ENCODE results near the gene TMEM108.

Gene TMEM108

DNA sequence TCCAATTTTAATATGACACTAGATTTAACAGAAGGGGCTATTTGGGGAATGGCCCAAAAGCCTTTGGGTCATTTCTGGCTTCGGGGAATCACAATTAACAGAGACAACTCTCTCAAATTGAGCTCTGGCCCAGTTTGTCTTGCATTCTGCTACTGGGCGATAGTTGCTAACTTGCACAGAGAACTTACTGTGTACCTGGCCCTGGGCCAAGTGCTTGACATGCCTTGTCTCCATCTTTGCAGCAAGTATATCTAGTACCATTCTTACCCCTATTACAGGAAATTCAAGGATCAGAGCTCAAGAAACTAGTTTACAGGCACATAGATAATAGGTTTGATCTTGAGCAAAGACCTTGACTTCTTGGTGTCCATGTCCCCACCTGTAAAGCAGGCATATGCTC is 175.7 kb downstream of the TMEM108 start:
- no peak overlapping the region for H3K27ac Mint-ChIP-seq
- H3K27me3 Mint-ChIP-seq (ENCODE audit: low read depth), result peaks cover 3% of the 10 kb centered on the region
- no peak overlapping the region for H3K4me3 Mint-ChIP-seq
- H3K4me1 Mint-ChIP-seq, result peaks cover 29% of the 10 kb centered on the region
- H3K36me3 Mint-ChIP-seq (ENCODE audit: low read depth), result peaks cover 4% of the 10 kb centered on the region
- TF ChIP-seq, protein P1, sequence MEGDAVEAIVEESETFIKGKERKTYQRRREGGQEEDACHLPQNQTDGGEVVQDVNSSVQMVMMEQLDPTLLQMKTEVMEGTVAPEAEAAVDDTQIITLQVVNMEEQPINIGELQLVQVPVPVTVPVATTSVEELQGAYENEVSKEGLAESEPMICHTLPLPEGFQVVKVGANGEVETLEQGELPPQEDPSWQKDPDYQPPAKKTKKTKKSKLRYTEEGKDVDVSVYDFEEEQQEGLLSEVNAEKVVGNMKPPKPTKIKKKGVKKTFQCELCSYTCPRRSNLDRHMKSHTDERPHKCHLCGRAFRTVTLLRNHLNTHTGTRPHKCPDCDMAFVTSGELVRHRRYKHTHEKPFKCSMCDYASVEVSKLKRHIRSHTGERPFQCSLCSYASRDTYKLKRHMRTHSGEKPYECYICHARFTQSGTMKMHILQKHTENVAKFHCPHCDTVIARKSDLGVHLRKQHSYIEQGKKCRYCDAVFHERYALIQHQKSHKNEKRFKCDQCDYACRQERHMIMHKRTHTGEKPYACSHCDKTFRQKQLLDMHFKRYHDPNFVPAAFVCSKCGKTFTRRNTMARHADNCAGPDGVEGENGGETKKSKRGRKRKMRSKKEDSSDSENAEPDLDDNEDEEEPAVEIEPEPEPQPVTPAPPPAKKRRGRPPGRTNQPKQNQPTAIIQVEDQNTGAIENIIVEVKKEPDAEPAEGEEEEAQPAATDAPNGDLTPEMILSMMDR (IDR thresholded peaks at IDR 0.05; ENCODE audit: unreplicated experiment in 3 of 3), result no peak
- H3K9me3 Mint-ChIP-seq, result peaks cover 16% of the 10 kb centered on the region

- H3K36me3 Mint-ChIP-seq (ENCODE audit: low read depth), result peaks cover 3% of the 10 kb centered on the region
- no peak overlapping the region for H3K4me3 Mint-ChIP-seq
- TF ChIP-seq, protein P1 (IDR thresholded peaks at IDR 0.05; ENCODE audit: unreplicated experiment in 3 of 3), result no peak
- peaks cover 18% of the 10 kb centered on the region for H3K4me1 Mint-ChIP-seq
- no peak overlapping the region for H3K27ac Mint-ChIP-seq
- no peaks in the 10 kb centered on the region for H3K27me3 Mint-ChIP-seq (ENCODE audit: low read depth)
- H3K9me3 Mint-ChIP-seq, result peaks cover 22% of the 10 kb centered on the region
These were observed 189.6 kb downstream of the TMEM108 start for GRCh38 chr3:133227813-133228212.

DNA sequence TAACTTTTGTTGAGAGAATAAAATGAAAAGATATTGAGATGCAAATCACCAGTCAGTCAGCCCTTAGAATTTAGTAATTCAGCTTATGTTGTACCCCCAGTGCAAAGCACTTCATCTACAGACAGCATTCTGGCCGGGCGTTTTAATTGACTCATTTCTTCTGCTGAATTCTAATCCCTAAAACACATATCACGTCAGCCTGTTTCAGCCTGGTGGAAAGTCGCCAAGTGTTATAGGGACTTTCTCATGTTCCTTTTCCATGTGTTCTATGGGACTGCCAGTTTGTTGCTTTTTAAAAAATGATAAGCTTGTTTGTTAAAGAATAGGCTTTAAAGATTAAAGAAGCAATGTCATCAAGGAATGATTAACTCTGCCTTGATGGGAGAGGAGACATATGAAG is 192.0 kb downstream of the TMEM108 start:
- no peak overlapping the region for H3K27ac Mint-ChIP-seq
- peaks cover 7% of the 10 kb centered on the region for H3K9me3 Mint-ChIP-seq
- peaks cover 18% of the 10 kb centered on the region for H3K4me1 Mint-ChIP-seq
- H3K4me3 Mint-ChIP-seq, result no peak overlapping the region
- TF ChIP-seq, protein P1 (IDR thresholded peaks at IDR 0.05; ENCODE audit: unreplicated experiment in 3 of 3), result no peak
- H3K27me3 Mint-ChIP-seq (ENCODE audit: low read depth), result no peaks in the 10 kb centered on the region
- no peaks in the 10 kb centered on the region for H3K36me3 Mint-ChIP-seq (ENCODE audit: low read depth)

- Mint-ChIP-seq H3K9me3 (no peaks in the 10 kb centered on the region), H3K36me3 (ENCODE audit: low read depth) (no peaks in the 10 kb centered on the region), H3K4me3 (no peak overlapping the region), H3K4me1 (peaks cover 18% of the 10 kb centered on the region), H3K27ac (peak overlapping the region; percentile 63 to 71 (median 69)), H3K27me3 (ENCODE audit: low read depth) (no peaks in the 10 kb centered on the region)
- TF ChIP-seq, protein P1 (IDR thresholded peaks at IDR 0.05; ENCODE audit: unreplicated experiment in 3 of 3), result no peak
These were observed 198.7 kb downstream of the TMEM108 start for GRCh38 chr3:133236901-133237300.

DNA sequence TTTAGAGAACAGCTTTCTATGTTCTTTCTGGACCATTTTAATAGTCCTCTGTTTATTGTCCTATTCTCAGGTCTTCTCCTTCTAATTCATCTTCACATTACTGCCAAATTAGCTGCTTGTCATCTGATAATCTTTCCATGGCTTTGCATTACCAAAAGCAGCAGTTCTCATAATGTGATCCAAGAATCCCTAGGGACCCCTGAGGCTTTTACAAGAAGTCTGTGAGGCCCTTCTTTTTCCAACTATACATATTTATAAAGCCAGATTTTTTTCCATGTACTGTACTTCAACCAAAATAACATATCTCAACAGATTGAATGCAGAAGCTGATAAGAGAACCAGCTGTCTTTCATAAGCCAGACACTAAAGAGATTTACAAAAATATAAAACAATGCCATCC is 199.2 kb downstream of the TMEM108 start:
- Mint-ChIP-seq H3K27ac (peak overlapping the region; percentile 63 to 71 (median 69)), H3K36me3 (ENCODE audit: low read depth) (no peaks in the 10 kb centered on the region)
- TF ChIP-seq, protein P1 (IDR thresholded peaks at IDR 0.05; ENCODE audit: unreplicated experiment in 3 of 3), result no peak

DNA sequence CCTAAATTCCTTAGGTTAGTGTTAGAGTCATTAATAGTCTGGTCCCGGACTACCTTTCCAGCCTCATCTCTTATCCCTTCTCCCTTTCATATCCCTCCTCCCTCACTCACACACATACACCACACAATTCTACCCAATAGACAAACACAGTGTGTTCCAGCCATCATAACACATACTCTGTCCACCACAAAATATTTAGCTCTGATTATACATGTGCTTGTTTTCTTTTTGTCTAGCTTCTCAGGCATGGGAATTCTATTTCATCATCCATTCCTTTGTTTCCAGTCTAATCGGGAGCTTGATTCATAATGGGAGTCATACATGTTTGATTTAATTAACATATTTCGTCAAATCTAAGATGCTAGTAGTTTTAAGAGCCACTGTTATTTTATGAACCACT is 199.8 kb downstream of the TMEM108 start:
- TF ChIP-seq, protein P1 (IDR thresholded peaks at IDR 0.05; ENCODE audit: unreplicated experiment in 3 of 3), result no peak
- H3K4me1 Mint-ChIP-seq, result peaks cover 18% of the 10 kb centered on the region
- H3K9me3 Mint-ChIP-seq, result no peaks in the 10 kb centered on the region

More for the DNA sequence above, 199.2 kb downstream of the TMEM108 start:
- no peaks in the 10 kb centered on the region for H3K9me3 Mint-ChIP-seq
- H3K4me3 Mint-ChIP-seq, result no peak overlapping the region
- no peaks in the 10 kb centered on the region for H3K27me3 Mint-ChIP-seq (ENCODE audit: low read depth)
- peaks cover 18% of the 10 kb centered on the region for H3K4me1 Mint-ChIP-seq

More for the DNA sequence above, 199.8 kb downstream of the TMEM108 start:
- H3K36me3 Mint-ChIP-seq (ENCODE audit: low read depth), result no peaks in the 10 kb centered on the region
- H3K4me3 Mint-ChIP-seq, result no peak overlapping the region
- no peaks in the 10 kb centered on the region for H3K27me3 Mint-ChIP-seq (ENCODE audit: low read depth)
- peak overlapping the region; percentile 56 to 69 (median 59) for H3K27ac Mint-ChIP-seq
